Astrocyte of the cerebellum (primary cell): Measurements from ENCODE around the gene PCDH1.

Experiments used
- DNase-seq: peaks from one replicate; pipeline ENCODE4 v3.0.0-alpha.2; 2011; ENCODE audit warnings: low read depth
- H3K4me3 ChIP-seq: 2 replicates; pipeline ENCODE4 v1.5.1; 2011; ENCODE audit warnings: mild to moderate bottlenecking, low read depth, low read length, moderate library complexity
- CTCF ChIP-seq: IDR thresholded peaks from 2 replicates; pipeline ENCODE4 v1.5.1; 2012; ENCODE audit warnings: low read length, low read depth, moderate library complexity, mild to moderate bottlenecking; ENCODE audit errors: missing control alignments
- in situ Hi-C: cut with HindIII; loops from 2 replicates; pipeline ENCODE4 v1.10.0; 2017; ENCODE audit warnings: low sequenced_read_pairs

The PCDH1 gene

GRCh38 chr5:141874262-141874964 lies 3.8 kb downstream of the PCDH1 start:
- in situ Hi-C loops: no loop called here
- no peak overlapping the region for H3K4me3 ChIP-seq
- DNase-seq: no peak
- TF ChIP-seq CTCF: no peak

GRCh38 chr5:141873933-141874261 lies 4.3 kb downstream of the PCDH1 start:
- no peak overlapping the region for H3K4me3 ChIP-seq
- in situ Hi-C loops: no loop called here
- DNase-seq: no peak
- TF ChIP-seq CTCF: no peak

- in situ Hi-C loops: no loop called here
These were observed 5.5 kb downstream of the PCDH1 start for GRCh38 chr5:141872496-141873356.

GRCh38 chr5:141871870-141872269 lies 6.3 kb downstream of the PCDH1 start:
- TF ChIP-seq CTCF: no peak
- DNase-seq: no peak
- in situ Hi-C loops: no loop called here
- no peak overlapping the region for H3K4me3 ChIP-seq

More at GRCh38 chr5:141872496-141873356, 5.5 kb downstream of the PCDH1 start:
- H3K4me3 ChIP-seq: no peak overlapping the region
- TF ChIP-seq CTCF: no peak
- no peak for DNase-seq

GRCh38 chr5:141870871-141871270 lies 7.3 kb downstream of the PCDH1 start:
- TF ChIP-seq CTCF: no peak
- no peak overlapping the region for H3K4me3 ChIP-seq

GRCh38 chr5:141870228-141870627 lies 8.0 kb downstream of the PCDH1 start:
- DNase-seq: no peak
- in situ Hi-C loops: no loop called here
- no peak overlapping the region for H3K4me3 ChIP-seq
- TF ChIP-seq CTCF: no peak

More at GRCh38 chr5:141870871-141871270, 7.3 kb downstream of the PCDH1 start:
- DNase-seq: no peak
- in situ Hi-C loops: no loop called here
